ENCODE data around the gene RACGAP1. TPM values are rescaled to one million over a fixed set of nuclear protein-coding genes. Genes with fewer than 3 reads are reported as not detected.

RACGAP1 gene
- total RNA-seq, 4 donors from 2014 or later = 13.8 to 20.4 (median 16.2) TPM

DNA sequence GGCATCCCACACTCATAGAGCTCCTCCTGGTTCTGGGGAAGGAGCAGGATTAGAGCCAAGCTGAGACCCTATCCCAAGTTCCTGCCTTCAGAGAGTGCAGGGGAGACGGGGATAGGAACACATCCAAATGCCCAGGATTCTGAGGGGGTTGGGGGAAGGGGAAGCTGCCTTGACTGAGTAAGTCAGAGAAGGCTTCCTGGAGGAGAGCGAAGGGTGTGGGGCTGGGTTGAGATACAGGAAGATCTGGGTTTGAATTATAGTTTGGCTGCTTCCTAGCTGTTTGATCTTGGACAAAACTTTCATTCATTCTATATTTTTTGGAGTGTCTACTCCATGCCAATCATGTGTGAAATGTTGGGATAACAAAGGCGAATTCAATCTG is 82.8 kb downstream of the RACGAP1 start:
- no peaks in the 10 kb centered on the region for H3K27me3 ChIP-seq
- H3K4me1 ChIP-seq = peaks cover 10% of the 10 kb centered on the region
- H3K9me3 ChIP-seq = no peaks in the 10 kb centered on the region
- no peak for DNase-seq (ENCODE audit: low spot score in 2 of 2)
- 94% methylated on average over 3 of the region's 3 CpGs for WGBS
- no peak overlapping the region for H3K4me3 ChIP-seq
- H3K36me3 ChIP-seq = no peaks in the 10 kb centered on the region
- TF ChIP-seq POLR2AphosphoS5 (IDR thresholded peaks at IDR 0.05) = no peak
- TF ChIP-seq, protein P1, sequence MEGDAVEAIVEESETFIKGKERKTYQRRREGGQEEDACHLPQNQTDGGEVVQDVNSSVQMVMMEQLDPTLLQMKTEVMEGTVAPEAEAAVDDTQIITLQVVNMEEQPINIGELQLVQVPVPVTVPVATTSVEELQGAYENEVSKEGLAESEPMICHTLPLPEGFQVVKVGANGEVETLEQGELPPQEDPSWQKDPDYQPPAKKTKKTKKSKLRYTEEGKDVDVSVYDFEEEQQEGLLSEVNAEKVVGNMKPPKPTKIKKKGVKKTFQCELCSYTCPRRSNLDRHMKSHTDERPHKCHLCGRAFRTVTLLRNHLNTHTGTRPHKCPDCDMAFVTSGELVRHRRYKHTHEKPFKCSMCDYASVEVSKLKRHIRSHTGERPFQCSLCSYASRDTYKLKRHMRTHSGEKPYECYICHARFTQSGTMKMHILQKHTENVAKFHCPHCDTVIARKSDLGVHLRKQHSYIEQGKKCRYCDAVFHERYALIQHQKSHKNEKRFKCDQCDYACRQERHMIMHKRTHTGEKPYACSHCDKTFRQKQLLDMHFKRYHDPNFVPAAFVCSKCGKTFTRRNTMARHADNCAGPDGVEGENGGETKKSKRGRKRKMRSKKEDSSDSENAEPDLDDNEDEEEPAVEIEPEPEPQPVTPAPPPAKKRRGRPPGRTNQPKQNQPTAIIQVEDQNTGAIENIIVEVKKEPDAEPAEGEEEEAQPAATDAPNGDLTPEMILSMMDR (IDR thresholded peaks at IDR 0.05) = no peak
- TF ChIP-seq POLR2A (IDR thresholded peaks at IDR 0.05) = no peak
- TF ChIP-seq EP300 (IDR thresholded peaks at IDR 0.05) = no peak
- no peak overlapping the region for H3K27ac ChIP-seq

DNA sequence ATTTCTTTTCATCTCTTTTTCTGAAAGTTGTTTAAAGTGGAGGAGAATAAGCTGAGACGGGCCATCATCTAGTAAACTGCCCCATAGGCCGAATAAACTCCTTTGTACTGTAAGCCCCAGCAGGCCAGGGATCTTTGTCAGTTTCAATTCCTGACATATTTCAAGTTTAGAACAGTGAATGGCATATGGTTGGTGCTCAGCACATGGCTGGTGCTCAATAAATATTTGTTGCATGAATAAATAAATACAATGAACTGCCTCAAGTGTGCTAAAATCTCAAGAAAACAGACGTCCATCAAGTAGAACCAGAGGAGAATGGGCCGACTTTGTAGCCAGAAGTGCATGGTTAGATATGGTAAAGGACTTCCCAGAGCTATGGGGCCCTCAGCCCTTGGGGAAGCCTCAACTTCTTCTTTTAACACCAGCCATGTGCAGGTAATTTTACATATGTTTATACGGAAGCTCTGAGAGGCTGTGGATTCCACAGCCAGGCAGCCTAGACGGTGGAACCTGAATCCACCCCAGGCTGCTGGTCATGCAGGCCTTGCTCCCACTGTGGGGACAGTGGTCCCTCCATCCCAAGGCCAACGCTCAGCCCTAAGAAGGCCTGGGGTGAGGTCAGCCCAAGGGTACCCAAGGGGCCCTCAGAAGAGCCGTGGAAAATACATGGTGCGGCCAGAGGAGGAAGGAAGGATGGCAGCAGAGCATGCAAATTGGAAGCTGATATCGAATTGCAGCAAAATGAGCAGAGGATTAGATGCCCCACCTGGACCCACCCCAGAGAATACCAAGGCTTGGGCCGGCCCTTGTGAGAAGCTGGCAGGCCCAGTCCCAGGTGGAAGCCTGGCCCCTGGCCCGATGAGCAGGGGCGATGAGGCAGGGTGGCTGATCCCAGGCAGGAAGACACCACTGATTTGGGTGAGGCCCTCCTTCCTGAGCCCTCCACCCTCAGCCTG is 83.5 kb downstream of the RACGAP1 start:
- H3K9me3 ChIP-seq = no peaks in the 10 kb centered on the region
- H3K27me3 ChIP-seq = no peaks in the 10 kb centered on the region
- no peaks in the 10 kb centered on the region for H3K36me3 ChIP-seq
- no peak overlapping the region for H3K4me3 ChIP-seq
- no peak for DNase-seq (ENCODE audit: low spot score in 2 of 2)
- no peak overlapping the region for H3K27ac ChIP-seq
- 78% methylated on average over 9 of the region's 13 CpGs for WGBS
- TF ChIP-seq POLR2A (IDR thresholded peaks at IDR 0.05) = no peak
- no peak for TF ChIP-seq EP300 (IDR thresholded peaks at IDR 0.05)
- TF ChIP-seq POLR2AphosphoS5 (IDR thresholded peaks at IDR 0.05) = no peak
- TF ChIP-seq, protein P1 (IDR thresholded peaks at IDR 0.05) = no peak
- H3K4me1 ChIP-seq = peaks cover 10% of the 10 kb centered on the region

DNA sequence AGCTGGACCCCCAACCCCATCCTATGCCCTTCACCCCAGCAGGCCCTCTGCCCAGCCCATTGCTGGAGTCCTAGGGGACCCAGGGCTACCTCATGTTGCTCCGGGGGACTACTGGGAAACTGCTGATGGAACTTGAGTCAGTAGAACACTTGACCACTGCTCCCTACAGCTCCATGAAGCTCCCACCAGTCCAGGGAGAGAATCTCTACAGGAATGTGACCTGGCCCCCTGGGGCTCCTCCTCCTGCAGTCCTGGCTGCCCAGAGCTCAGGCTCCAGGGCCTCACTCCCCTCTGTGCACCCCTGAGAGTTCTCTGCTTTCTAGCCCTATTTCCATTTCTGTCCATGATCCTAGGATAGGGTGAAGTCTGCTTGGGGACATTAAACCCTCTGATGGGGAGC is 85.6 kb downstream of the RACGAP1 start:
- no peak overlapping the region for H3K4me3 ChIP-seq
- DNase-seq (ENCODE audit: low spot score in 2 of 2) = no peak
- H3K36me3 ChIP-seq = no peaks in the 10 kb centered on the region
- 83% methylated on average over 1 of the region's 1 CpG for WGBS
- no peaks in the 10 kb centered on the region for H3K27me3 ChIP-seq
- no peak overlapping the region for H3K27ac ChIP-seq
- TF ChIP-seq EP300 (IDR thresholded peaks at IDR 0.05) = no peak
- no peak for TF ChIP-seq POLR2A (IDR thresholded peaks at IDR 0.05)
- TF ChIP-seq, protein P1 (IDR thresholded peaks at IDR 0.05) = no peak
- no peak for TF ChIP-seq POLR2AphosphoS5 (IDR thresholded peaks at IDR 0.05)
- no peaks in the 10 kb centered on the region for H3K9me3 ChIP-seq
- no peaks in the 10 kb centered on the region for H3K4me1 ChIP-seq

DNA sequence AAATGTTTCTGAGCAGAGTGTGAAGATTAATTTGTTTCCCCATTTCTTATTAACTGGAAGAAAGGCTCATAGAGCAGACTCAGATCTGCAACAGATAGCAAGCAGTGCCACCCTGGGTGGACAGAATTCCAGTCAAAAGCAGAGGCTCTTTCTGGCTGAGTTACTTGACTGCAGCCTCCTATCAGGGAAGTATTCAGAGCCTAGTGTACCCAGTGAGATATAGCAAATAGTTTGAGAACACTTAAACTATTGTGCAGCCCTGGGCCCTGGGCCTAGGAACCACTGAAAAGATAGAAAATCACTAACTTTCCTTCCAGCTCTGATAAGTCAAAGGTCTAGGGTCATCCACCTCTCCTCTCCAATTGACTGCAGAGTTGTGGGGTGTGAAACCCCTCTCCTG is 86.0 kb downstream of the RACGAP1 start:
- no peaks in the 10 kb centered on the region for H3K4me1 ChIP-seq
- H3K36me3 ChIP-seq = no peaks in the 10 kb centered on the region
- TF ChIP-seq, protein P1 (IDR thresholded peaks at IDR 0.05) = no peak
- H3K27me3 ChIP-seq = no peaks in the 10 kb centered on the region
- H3K27ac ChIP-seq = no peak overlapping the region
- DNase-seq (ENCODE audit: low spot score in 2 of 2) = no peak
- no peak overlapping the region for H3K4me3 ChIP-seq
- no peaks in the 10 kb centered on the region for H3K9me3 ChIP-seq

Other genes with a start within 250 kb of the RACGAP1 start
- 10 to 100 TPM in 1 of 4 donors, 1 to 10 TPM in 3; 8.2 to 12.2 (median 8.8) TPM for gene NCKAP5L, start 197.1 kb downstream of the RACGAP1 start, total RNA-seq
- gene BCDIN3D, start 182.4 kb downstream of the RACGAP1 start, total RNA-seq = 1 to 10 TPM; 3.7 to 5.9 (median 4.5) TPM
- gene FAIM2, start 121.6 kb downstream of the RACGAP1 start, total RNA-seq = under 1 TPM in 3 of 4 donors, not detected in 1; 0.38 to 0.65 (median 0.56) TPM
- gene AQP2, start 74.8 kb downstream of the RACGAP1 start, total RNA-seq = under 1 TPM in 1 of 4 donors, not detected in 3; 0.15 TPM
- 100 to 1,000 TPM; 128 to 258 (median 196) TPM for gene AQP5, start 63.6 kb downstream of the RACGAP1 start, total RNA-seq
- gene AQP6, start 52.5 kb downstream of the RACGAP1 start, total RNA-seq = not detected
- gene ASIC1, start 32.1 kb upstream of the RACGAP1 start, total RNA-seq = 1 to 10 TPM in 3 of 4 donors, under 1 TPM in 1; 0.59 to 2.2 (median 1.5) TPM
- 10 to 100 TPM; 62.8 to 86.5 (median 69.7) TPM for gene SMARCD1, start 59.8 kb upstream of the RACGAP1 start, total RNA-seq
- gene GPD1, start 78.5 kb upstream of the RACGAP1 start, total RNA-seq = 10 to 100 TPM; 49.5 to 74.5 (median 61.8) TPM
- 10 to 100 TPM; 29.4 to 45.5 (median 34.6) TPM for gene COX14, start 86.7 kb upstream of the RACGAP1 start, total RNA-seq
- 10 to 100 TPM; 29.4 to 45.1 (median 38.9) TPM for gene CERS5, start 141.9 kb upstream of the RACGAP1 start, total RNA-seq